HL-60 (cell line): ENCODE measurements around the gene DNAH1.

ENCODE experiments used
- CTCF ChIP-seq: IDR thresholded peaks from one replicate; pipeline ENCODE4 v1.5.1; 2011; ENCODE audit warnings: low read length, control low read depth, inconsistent platforms; ENCODE audit not compliant: insufficient read depth
- GABPA ChIP-seq: IDR thresholded peaks from 2 replicates; pipeline ENCODE4 v1.6.1; 2012; ENCODE audit warnings: low read depth
- POLR2AphosphoS5 ChIP-seq: IDR thresholded peaks from 2 replicates; pipeline ENCODE4 v1.6.1; 2012; ENCODE audit warnings: low read depth
- REST ChIP-seq: IDR thresholded peaks from 2 replicates; pipeline ENCODE4 v1.6.1; 2012; ENCODE audit warnings: low read depth; ENCODE audit not compliant: insufficient replicate concordance
- SPI1 ChIP-seq: IDR thresholded peaks from 2 replicates; pipeline ENCODE4 v1.6.1; 2012; ENCODE audit warnings: low read depth, mild to moderate bottlenecking, borderline replicate concordance

- no peak for TF ChIP-seq CTCF
- TF ChIP-seq REST = no peak
- no peak for TF ChIP-seq POLR2AphosphoS5
- TF ChIP-seq SPI1 = no peak
- TF ChIP-seq GABPA = no peak
Observed at GRCh38 chr3:52272831-52273230, 43.3 kb upstream of the DNAH1 start.
